ENCODE measurements around the gene STK38L.

The STK38L gene

DNA sequence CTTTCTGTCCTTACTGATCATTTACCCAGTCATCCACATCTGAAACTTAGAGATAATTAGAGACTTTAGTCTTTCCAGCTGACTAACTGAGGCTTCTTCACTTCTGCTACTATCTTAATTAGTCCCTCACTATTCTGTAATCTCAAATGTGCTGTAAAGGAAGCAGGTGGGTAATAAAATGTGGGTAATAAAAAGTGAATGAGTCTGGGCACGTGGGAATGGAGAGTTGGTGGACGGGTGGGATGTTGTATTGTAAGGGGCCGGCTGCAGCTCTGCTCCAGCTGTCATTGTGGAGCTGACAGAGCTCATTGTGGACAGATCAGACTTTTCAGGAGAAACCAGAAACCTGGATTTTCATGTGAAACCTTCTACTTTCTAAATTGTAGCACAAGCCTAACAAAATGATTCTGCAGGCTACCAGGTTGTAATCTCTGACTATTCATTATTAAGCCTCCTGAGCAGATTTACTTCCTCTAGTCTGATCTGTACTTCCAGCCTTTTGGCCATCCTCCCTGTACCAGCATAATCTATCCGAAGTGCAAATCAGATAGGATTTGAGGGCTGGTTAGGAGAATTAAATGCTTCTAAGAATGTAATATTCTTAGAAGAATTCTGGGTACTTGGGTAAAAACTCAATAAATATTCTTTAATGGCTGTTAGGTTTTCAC is 46.5 kb downstream of the STK38L start:
- H3K36me3 ChIP-seq (ENCODE audit: control insufficient read depth in 2 of 2, insufficient read depth in 1 of 2, low read length in 2 of 2), result no peaks in the 10 kb centered on the region
- CTCF ChIA-PET, result interaction anchor here (0.6 to 1.1 kb wide), 5 partner anchors 10 to 327 kb away, joined by 3 to 5 read pairs (median 3); no protein-coding TSS in a partner anchor
- TF ChIP-seq GLI2 (tag by site-specific recombination; IDR thresholded peaks at IDR 0.05; ENCODE audit: borderline replicate concordance, low read depth) (no peak), FEZF1 (tag by site-specific recombination; IDR thresholded peaks at IDR 0.05) (peak; percentile 67), ZNF768 (tag by site-specific recombination; IDR thresholded peaks at IDR 0.05) (no peak), ZNF132 (tag by site-specific recombination; IDR thresholded peaks at IDR 0.05; ENCODE audit: borderline replicate concordance) (no peak), ZNF48 (tag by site-specific recombination; IDR thresholded peaks at IDR 0.05) (no peak), ZNF843 (tag by site-specific recombination; IDR thresholded peaks at IDR 0.05) (peak; percentile 73), ZNF426 (tag by site-specific recombination; IDR thresholded peaks at IDR 0.05) (no peak), EGR2 (tag by site-specific recombination; IDR thresholded peaks at IDR 0.05; ENCODE audit: low read depth) (peak; percentile 91), GLIS1 (tag by site-specific recombination; IDR thresholded peaks at IDR 0.05) (no peak), ZFHX2 (tag by site-specific recombination; conservative IDR thresholded peaks at IDR 0.05) (peak; percentile 85), ZNF777 (tag by site-specific recombination; IDR thresholded peaks at IDR 0.05; ENCODE audit: borderline replicate concordance) (no peak), ZNF341 (tag by site-specific recombination; IDR thresholded peaks at IDR 0.05; ENCODE audit: low read depth) (no peak), ZNF677 (tag by site-specific recombination; IDR thresholded peaks at IDR 0.05) (no peak), KLF8 (tag by site-specific recombination; IDR thresholded peaks at IDR 0.05) (no peak), ZNF664 (tag by site-specific recombination; IDR thresholded peaks at IDR 0.05) (no peak), ZNF785 (tag by site-specific recombination; IDR thresholded peaks at IDR 0.05) (no peak), SCRT1 (tag by site-specific recombination; IDR thresholded peaks at IDR 0.05; ENCODE audit: borderline replicate concordance) (peak; percentile 86), ZNF37A (tag by site-specific recombination; IDR thresholded peaks at IDR 0.05) (no peak), PRDM1 (tag by site-specific recombination; IDR thresholded peaks at IDR 0.05) (peak; percentile 28; the same call in 1 of the 2 replicates), ZBTB48 (tag by site-specific recombination; IDR thresholded peaks at IDR 0.05) (no peak), ZNF473 (tag by site-specific recombination; IDR thresholded peaks at IDR 0.05) (no peak), KLF9 (tag by site-specific recombination; IDR thresholded peaks at IDR 0.05; ENCODE audit: low read depth) (no peak), ZBTB17 (tag by site-specific recombination; IDR thresholded peaks at IDR 0.05) (peak; percentile 73), ZNF501 (tag by site-specific recombination; IDR thresholded peaks at IDR 0.05) (no peak), ZNF658 (tag by site-specific recombination; IDR thresholded peaks at IDR 0.05) (no peak), ZNF792 (tag by site-specific recombination; IDR thresholded peaks at IDR 0.05) (no peak), ZEB2 (tag by site-specific recombination; IDR thresholded peaks at IDR 0.05) (0 out of 2 replicates have a peak, but pooled peaks have one; percentile 31), KLF16 (tag by site-specific recombination; IDR thresholded peaks at IDR 0.05) (no peak), ZNF350 (tag by site-specific recombination; IDR thresholded peaks at IDR 0.05) (no peak)
- TF ChIP-seq, protein P1, sequence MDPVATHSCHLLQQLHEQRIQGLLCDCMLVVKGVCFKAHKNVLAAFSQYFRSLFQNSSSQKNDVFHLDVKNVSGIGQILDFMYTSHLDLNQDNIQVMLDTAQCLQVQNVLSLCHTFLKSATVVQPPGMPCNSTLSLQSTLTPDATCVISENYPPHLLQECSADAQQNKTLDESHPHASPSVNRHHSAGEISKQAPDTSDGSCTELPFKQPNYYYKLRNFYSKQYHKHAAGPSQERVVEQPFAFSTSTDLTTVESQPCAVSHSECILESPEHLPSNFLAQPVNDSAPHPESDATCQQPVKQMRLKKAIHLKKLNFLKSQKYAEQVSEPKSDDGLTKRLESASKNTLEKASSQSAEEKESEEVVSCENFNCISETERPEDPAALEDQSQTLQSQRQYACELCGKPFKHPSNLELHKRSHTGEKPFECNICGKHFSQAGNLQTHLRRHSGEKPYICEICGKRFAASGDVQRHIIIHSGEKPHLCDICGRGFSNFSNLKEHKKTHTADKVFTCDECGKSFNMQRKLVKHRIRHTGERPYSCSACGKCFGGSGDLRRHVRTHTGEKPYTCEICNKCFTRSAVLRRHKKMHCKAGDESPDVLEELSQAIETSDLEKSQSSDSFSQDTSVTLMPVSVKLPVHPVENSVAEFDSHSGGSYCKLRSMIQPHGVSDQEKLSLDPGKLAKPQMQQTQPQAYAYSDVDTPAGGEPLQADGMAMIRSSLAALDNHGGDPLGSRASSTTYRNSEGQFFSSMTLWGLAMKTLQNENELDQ (tag by site-specific recombination; IDR thresholded peaks at IDR 0.05; ENCODE audit: low read depth), result no peak
- TF ChIP-seq, protein P2, sequence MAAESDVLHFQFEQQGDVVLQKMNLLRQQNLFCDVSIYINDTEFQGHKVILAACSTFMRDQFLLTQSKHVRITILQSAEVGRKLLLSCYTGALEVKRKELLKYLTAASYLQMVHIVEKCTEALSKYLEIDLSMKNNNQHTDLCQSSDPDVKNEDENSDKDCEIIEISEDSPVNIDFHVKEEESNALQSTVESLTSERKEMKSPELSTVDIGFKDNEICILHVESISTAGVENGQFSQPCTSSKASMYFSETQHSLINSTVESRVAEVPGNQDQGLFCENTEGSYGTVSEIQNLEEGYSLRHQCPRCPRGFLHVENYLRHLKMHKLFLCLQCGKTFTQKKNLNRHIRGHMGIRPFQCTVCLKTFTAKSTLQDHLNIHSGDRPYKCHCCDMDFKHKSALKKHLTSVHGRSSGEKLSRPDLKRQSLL (tag by site-specific recombination; IDR thresholded peaks at IDR 0.05), result peak; percentile 53; the same call in 1 of the 2 replicates
- TF ChIP-seq, protein P3, sequence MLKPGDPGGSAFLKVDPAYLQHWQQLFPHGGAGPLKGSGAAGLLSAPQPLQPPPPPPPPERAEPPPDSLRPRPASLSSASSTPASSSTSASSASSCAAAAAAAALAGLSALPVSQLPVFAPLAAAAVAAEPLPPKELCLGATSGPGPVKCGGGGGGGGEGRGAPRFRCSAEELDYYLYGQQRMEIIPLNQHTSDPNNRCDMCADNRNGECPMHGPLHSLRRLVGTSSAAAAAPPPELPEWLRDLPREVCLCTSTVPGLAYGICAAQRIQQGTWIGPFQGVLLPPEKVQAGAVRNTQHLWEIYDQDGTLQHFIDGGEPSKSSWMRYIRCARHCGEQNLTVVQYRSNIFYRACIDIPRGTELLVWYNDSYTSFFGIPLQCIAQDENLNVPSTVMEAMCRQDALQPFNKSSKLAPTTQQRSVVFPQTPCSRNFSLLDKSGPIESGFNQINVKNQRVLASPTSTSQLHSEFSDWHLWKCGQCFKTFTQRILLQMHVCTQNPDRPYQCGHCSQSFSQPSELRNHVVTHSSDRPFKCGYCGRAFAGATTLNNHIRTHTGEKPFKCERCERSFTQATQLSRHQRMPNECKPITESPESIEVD (tag by site-specific recombination; IDR thresholded peaks at IDR 0.05), result peak; percentile 52; the same call in 1 of the 2 replicates
- TF ChIP-seq, protein P4, sequence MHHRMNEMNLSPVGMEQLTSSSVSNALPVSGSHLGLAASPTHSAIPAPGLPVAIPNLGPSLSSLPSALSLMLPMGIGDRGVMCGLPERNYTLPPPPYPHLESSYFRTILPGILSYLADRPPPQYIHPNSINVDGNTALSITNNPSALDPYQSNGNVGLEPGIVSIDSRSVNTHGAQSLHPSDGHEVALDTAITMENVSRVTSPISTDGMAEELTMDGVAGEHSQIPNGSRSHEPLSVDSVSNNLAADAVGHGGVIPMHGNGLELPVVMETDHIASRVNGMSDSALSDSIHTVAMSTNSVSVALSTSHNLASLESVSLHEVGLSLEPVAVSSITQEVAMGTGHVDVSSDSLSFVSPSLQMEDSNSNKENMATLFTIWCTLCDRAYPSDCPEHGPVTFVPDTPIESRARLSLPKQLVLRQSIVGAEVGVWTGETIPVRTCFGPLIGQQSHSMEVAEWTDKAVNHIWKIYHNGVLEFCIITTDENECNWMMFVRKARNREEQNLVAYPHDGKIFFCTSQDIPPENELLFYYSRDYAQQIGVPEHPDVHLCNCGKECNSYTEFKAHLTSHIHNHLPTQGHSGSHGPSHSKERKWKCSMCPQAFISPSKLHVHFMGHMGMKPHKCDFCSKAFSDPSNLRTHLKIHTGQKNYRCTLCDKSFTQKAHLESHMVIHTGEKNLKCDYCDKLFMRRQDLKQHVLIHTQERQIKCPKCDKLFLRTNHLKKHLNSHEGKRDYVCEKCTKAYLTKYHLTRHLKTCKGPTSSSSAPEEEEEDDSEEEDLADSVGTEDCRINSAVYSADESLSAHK (tag by site-specific recombination; IDR thresholded peaks at IDR 0.05), result peak; percentile 44

More for the DNA sequence above, 46.5 kb downstream of the STK38L start:
- Histone ChIP-seq H3K27ac (ENCODE audit: extremely low read depth, low read depth, low read length) (no peak overlapping the region), H3K9me3 (ENCODE audit: control insufficient read depth, insufficient read depth, low read depth, low read length) (no peaks in the 10 kb centered on the region), H3K4me3 (ENCODE audit: low read depth, low read length) (no peak overlapping the region), H3K4me1 (ENCODE audit: control insufficient read depth, insufficient read depth, low read length) (peaks cover 17% of the 10 kb centered on the region)
- POLR2A ChIA-PET, result interaction anchor here (0.6 kb wide), 1 partner anchor 46 kb away, joined by 3 read pairs; no protein-coding TSS in a partner anchor
